ENCODE results near the gene PCDHA9. TPM values are rescaled to one million over a fixed set of nuclear protein-coding genes. Genes with fewer than 3 reads are reported as not detected.
"Not testable (repeated sequence)": the region's sequence is repeated elsewhere in the genome, so short reads cannot be mapped to it uniquely, and the experiment has no call there.

Gene PCDHA9
- total RNA-seq, 1 donor = 0.36 TPM

GRCh38 chr5:140870221-140871201, 22.3 kb downstream of the PCDHA9 start:
- H2AFZ ChIP-seq (ENCODE audit: low read length) = no peak overlapping the region
- H3K27ac ChIP-seq (ENCODE audit: low read depth, low read length) = no peak overlapping the region
- H3K4me2 ChIP-seq (ENCODE audit: insufficient read depth, low read length) = no peak overlapping the region
- H3K4me3 ChIP-seq (ENCODE audit: insufficient read depth, low read length) = no peak overlapping the region
- H3K9me3 ChIP-seq (ENCODE audit: low read depth, low read length) = no peaks in the 10 kb centered on the region
- no peak for DNase-seq (ENCODE audit: insufficient read length, low spot score, missing footprints)
- H3K27me3 ChIP-seq (ENCODE audit: insufficient read depth, low read length) = no peaks in the 10 kb centered on the region
- H3K36me3 ChIP-seq (ENCODE audit: insufficient read depth, low read length) = no peaks in the 10 kb centered on the region
- H4K20me1 ChIP-seq (ENCODE audit: insufficient read depth, low read length) = no peaks in the 10 kb centered on the region
- no peak for TF ChIP-seq CTCF (IDR thresholded peaks at IDR 0.05; ENCODE audit: extremely low read depth, low read depth, low read length)
- no peaks in the 10 kb centered on the region for H3K4me1 ChIP-seq (ENCODE audit: insufficient read depth, low read length)
- H3K79me2 ChIP-seq (ENCODE audit: insufficient read depth, low read length) = no peaks in the 10 kb centered on the region

GRCh38 chr5:140875085-140876065, 27.2 kb downstream of the PCDHA9 start, which contains the start of gene PCDHA12:
TSS of gene PCDHA12 (plus strand) at chr5:140875308. CDS start at chr5:140875473, 165 bp downstream.
- no peak within 1 kb of the TSS for H3K27ac ChIP-seq (ENCODE audit: low read depth, low read length)
- no peak for DNase-seq (ENCODE audit: insufficient read length, low spot score, missing footprints)
- no peaks in the 10 kb centered on the region for H3K4me1 ChIP-seq (ENCODE audit: insufficient read depth, low read length)
- no peak within 1 kb of the TSS for H2AFZ ChIP-seq (ENCODE audit: low read length)
- no peaks in the 10 kb centered on the region for H3K79me2 ChIP-seq (ENCODE audit: insufficient read depth, low read length)
- no peak within 1 kb of the TSS for H3K4me2 ChIP-seq (ENCODE audit: insufficient read depth, low read length)
- no peak for TF ChIP-seq CTCF (IDR thresholded peaks at IDR 0.05; ENCODE audit: extremely low read depth, low read depth, low read length)
- no peak within 1 kb of the TSS for H3K4me3 ChIP-seq (ENCODE audit: insufficient read depth, low read length)
- no peaks in the 10 kb centered on the region for H3K27me3 ChIP-seq (ENCODE audit: insufficient read depth, low read length)
- no peaks in the 10 kb centered on the region for H3K36me3 ChIP-seq (ENCODE audit: insufficient read depth, low read length)
- H4K20me1 ChIP-seq (ENCODE audit: insufficient read depth, low read length) = no peaks in the 10 kb centered on the region
- peaks cover 2% of the 10 kb centered on the region for H3K9me3 ChIP-seq (ENCODE audit: low read depth, low read length)

GRCh38 chr5:140876541-140877261, 28.5 kb downstream of the PCDHA9 start:
- H3K27me3 ChIP-seq (ENCODE audit: insufficient read depth, low read length) = not testable (repeated sequence)

GRCh38 chr5:140877262-140877581, 29.0 kb downstream of the PCDHA9 start:
- TF ChIP-seq CTCF (IDR thresholded peaks at IDR 0.05; ENCODE audit: extremely low read depth, low read depth, low read length) = no peak
- H3K27ac ChIP-seq (ENCODE audit: low read depth, low read length) = no peak overlapping the region
- H3K4me1 ChIP-seq (ENCODE audit: insufficient read depth, low read length) = no peaks in the 10 kb centered on the region
- no peaks in the 10 kb centered on the region for H3K79me2 ChIP-seq (ENCODE audit: insufficient read depth, low read length)
- no peak for DNase-seq (ENCODE audit: insufficient read length, low spot score, missing footprints)
- H4K20me1 ChIP-seq (ENCODE audit: insufficient read depth, low read length) = no peaks in the 10 kb centered on the region
- peaks cover 2% of the 10 kb centered on the region for H3K9me3 ChIP-seq (ENCODE audit: low read depth, low read length)
- no peak overlapping the region for H2AFZ ChIP-seq (ENCODE audit: low read length)
- H3K4me3 ChIP-seq (ENCODE audit: insufficient read depth, low read length) = no peak overlapping the region
- H3K36me3 ChIP-seq (ENCODE audit: insufficient read depth, low read length) = no peaks in the 10 kb centered on the region
- H3K27me3 ChIP-seq (ENCODE audit: insufficient read depth, low read length) = no peaks in the 10 kb centered on the region
- no peak overlapping the region for H3K4me2 ChIP-seq (ENCODE audit: insufficient read depth, low read length)

More at GRCh38 chr5:140876541-140877261, 28.5 kb downstream of the PCDHA9 start:
- DNase-seq (ENCODE audit: insufficient read length, low spot score, missing footprints); H3K9me3 ChIP-seq (ENCODE audit: low read depth, low read length); H3K4me1 ChIP-seq (ENCODE audit: insufficient read depth, low read length); H3K4me3 ChIP-seq (ENCODE audit: insufficient read depth, low read length); H4K20me1 ChIP-seq (ENCODE audit: insufficient read depth, low read length); H2AFZ ChIP-seq (ENCODE audit: low read length); H3K79me2 ChIP-seq (ENCODE audit: insufficient read depth, low read length); H3K36me3 ChIP-seq (ENCODE audit: insufficient read depth, low read length); H3K27ac ChIP-seq (ENCODE audit: low read depth, low read length); H3K4me2 ChIP-seq (ENCODE audit: insufficient read depth, low read length): not testable (repeated sequence)

Data from osteoblast (primary cell).